ENCODE data around the gene TM4SF18. TPM values are rescaled to one million over a fixed set of nuclear protein-coding genes. Genes with fewer than 3 reads are reported as not detected.
A peak's percentile ranks its signal among the peaks of the same experiment; 100 is the strongest.

The TM4SF18 gene
- total and polyA plus RNA-seq, 4 experiments from 2014 or later = not detected

- Mint-ChIP-seq H3K4me3 (no peak overlapping the region), H3K4me1 (peaks cover 12 to 19% (median 13%) of the 10 kb centered on the region in 4 donors), H3K9me3 (no peaks in the 10 kb centered on the region), H3K36me3 (no peaks in the 10 kb centered on the region), H3K27ac (no peak overlapping the region), H3K27me3 (no peaks in the 10 kb centered on the region)
- Histone ChIP-seq H3K27ac (ENCODE audit: low read depth, low read length) (no peak overlapping the region), H3K9me3 (ENCODE audit: control insufficient read depth in 1 of 2, low read length in 2 of 2) (no peaks in the 10 kb centered on the region), H3K4me3 (ENCODE audit: low read length in 2 of 2) (no peak overlapping the region), H3K4me1 (ENCODE audit: insufficient read depth, low read length) (peaks cover 17% of the 10 kb centered on the region), H3K36me3 (ENCODE audit: insufficient read depth, low read length) (no peaks in the 10 kb centered on the region), H3K27me3 (ENCODE audit: insufficient read depth, low read length) (no peaks in the 10 kb centered on the region)
- ChIA-PET POLR2A (ENCODE audit: partially characterized antibody) (interaction anchor here (0.7 kb wide), 1 partner anchor 151 kb away, joined by 3 read pairs; the partner anchor contains the start of gene HPS3), CTCF (ENCODE audit: partially characterized antibody) (interaction anchor here (0.6 to 5.4 kb wide), 10 partner anchors 8 to 528 kb away, joined by 3 to 59 read pairs (median 3); no protein-coding TSS in a partner anchor)
- intact Hi-C loops (cut with micrococcal nuclease) = no loop called here
- DNase-seq = no peak
These were observed 52.6 kb downstream of the TM4SF18 start for GRCh38 chr3:149280671-149281349.

GRCh38 chr3:149278911-149279310, 54.5 kb downstream of the TM4SF18 start:
- Histone ChIP-seq H3K27ac (ENCODE audit: low read depth, low read length) (no peak overlapping the region), H3K4me1 (ENCODE audit: insufficient read depth, low read length) (peaks cover 17% of the 10 kb centered on the region), H3K36me3 (ENCODE audit: insufficient read depth, low read length) (no peaks in the 10 kb centered on the region), H3K27me3 (ENCODE audit: insufficient read depth, low read length) (no peaks in the 10 kb centered on the region), H3K4me3 (ENCODE audit: low read length in 2 of 2) (no peak overlapping the region), H3K9me3 (ENCODE audit: control insufficient read depth in 1 of 2, low read length in 2 of 2) (no peaks in the 10 kb centered on the region)
- Mint-ChIP-seq H3K27ac (no peak overlapping the region), H3K9me3 (no peaks in the 10 kb centered on the region), H3K36me3 (no peaks in the 10 kb centered on the region), H3K4me1 (peaks cover 12 to 19% (median 13%) of the 10 kb centered on the region in 4 donors), H3K4me3 (no peak overlapping the region), H3K27me3 (no peaks in the 10 kb centered on the region)
- POLR2A ChIA-PET (ENCODE audit: partially characterized antibody) = interaction anchor here (2.9 kb wide), 1 partner anchor 149 kb away, joined by 21 read pairs; the partner anchor contains the start of gene HPS3
- no peak for DNase-seq
- CTCF ChIA-PET (ENCODE audit: partially characterized antibody) = interaction anchor here (1.0 to 5.4 kb wide), 3 partner anchors 158 to 416 kb away, joined by 3 to 59 read pairs (median 4); no protein-coding TSS in a partner anchor
- intact Hi-C loops (cut with micrococcal nuclease) = no loop called here

GRCh38 chr3:149277331-149277813, 56.1 kb downstream of the TM4SF18 start:
- DNase-seq = peak in 4 of 5 donors; percentile 34 to 45 (median 44)
- Histone ChIP-seq H3K9me3 (ENCODE audit: control insufficient read depth in 1 of 2, low read length in 2 of 2) (no peaks in the 10 kb centered on the region), H3K4me1 (ENCODE audit: insufficient read depth, low read length) (peaks cover 17% of the 10 kb centered on the region), H3K27me3 (ENCODE audit: insufficient read depth, low read length) (no peaks in the 10 kb centered on the region), H3K4me3 (ENCODE audit: low read length in 2 of 2) (peak overlapping the region in 1 of 2 donors; percentile 8), H3K27ac (ENCODE audit: low read depth, low read length) (peak overlapping the region; percentile 32), H3K36me3 (ENCODE audit: insufficient read depth, low read length) (no peaks in the 10 kb centered on the region)
- no peaks in the 10 kb centered on the region for H3K27me3 Mint-ChIP-seq
- POLR2A ChIA-PET (ENCODE audit: partially characterized antibody) = interaction anchor here (1.0 to 2.9 kb wide), 5 partner anchors 131 to 1486 kb away, joined by 3 to 21 read pairs (median 6); partner anchors contain the start of genes GYG1, HPS3 and SIAH2
- intact Hi-C loops (cut with micrococcal nuclease) = no loop called here
- CTCF ChIA-PET (ENCODE audit: partially characterized antibody) = interaction anchor here (0.9 to 5.4 kb wide), 7 partner anchors 15 to 416 kb away, joined by 3 to 59 read pairs (median 3); partner anchors contain the start of gene HPS3
- peak overlapping the region; percentile 19 to 97 (median 94) for H3K27ac Mint-ChIP-seq
- peak overlapping the region; percentile 73 to 89 (median 82) for H3K4me3 Mint-ChIP-seq
- H3K36me3 Mint-ChIP-seq = no peaks in the 10 kb centered on the region
- peaks cover 13 to 19% (median 14%) of the 10 kb centered on the region in 4 donors for H3K4me1 Mint-ChIP-seq
- H3K9me3 Mint-ChIP-seq = no peaks in the 10 kb centered on the region

GRCh38 chr3:149276619-149277018, 56.8 kb downstream of the TM4SF18 start:
- Mint-ChIP-seq H3K27me3 (no peaks in the 10 kb centered on the region), H3K4me3 (no peak overlapping the region), H3K27ac (peak overlapping the region in 5 of 7 donors; percentile 86 to 97 (median 95)), H3K4me1 (peaks cover 13 to 19% (median 14%) of the 10 kb centered on the region in 4 donors), H3K36me3 (no peaks in the 10 kb centered on the region), H3K9me3 (no peaks in the 10 kb centered on the region)
- CTCF ChIA-PET (ENCODE audit: partially characterized antibody) = interaction anchor here (0.9 to 6.3 kb wide), 8 partner anchors 19 to 329 kb away, joined by 3 to 154 read pairs (median 15); partner anchors contain the start of gene HPS3
- intact Hi-C loops (cut with micrococcal nuclease) = no loop called here
- H3K4me3 ChIP-seq (ENCODE audit: low read length in 2 of 2) = no peak overlapping the region
- H3K9me3 ChIP-seq (ENCODE audit: control insufficient read depth in 1 of 2, low read length in 2 of 2) = no peaks in the 10 kb centered on the region
- no peaks in the 10 kb centered on the region for H3K36me3 ChIP-seq (ENCODE audit: insufficient read depth, low read length)
- POLR2A ChIA-PET (ENCODE audit: partially characterized antibody) = interaction anchor here (1.0 to 2.9 kb wide), 6 partner anchors 131 to 1487 kb away, joined by 3 to 21 read pairs (median 6); partner anchors contain the start of genes GYG1, HPS3 and SIAH2
- H3K27me3 ChIP-seq (ENCODE audit: insufficient read depth, low read length) = no peaks in the 10 kb centered on the region
- peaks cover 17% of the 10 kb centered on the region for H3K4me1 ChIP-seq (ENCODE audit: insufficient read depth, low read length)
- no peak overlapping the region for H3K27ac ChIP-seq (ENCODE audit: low read depth, low read length)
- no peak for DNase-seq

GRCh38 chr3:149274220-149274619, 59.2 kb downstream of the TM4SF18 start:
- Histone ChIP-seq H3K4me1 (ENCODE audit: insufficient read depth, low read length) (peaks cover 17% of the 10 kb centered on the region), H3K27me3 (ENCODE audit: insufficient read depth, low read length) (no peaks in the 10 kb centered on the region), H3K9me3 (ENCODE audit: control insufficient read depth in 1 of 2, low read length in 2 of 2) (no peaks in the 10 kb centered on the region), H3K36me3 (ENCODE audit: insufficient read depth, low read length) (no peaks in the 10 kb centered on the region), H3K4me3 (ENCODE audit: low read length in 2 of 2) (no peak overlapping the region), H3K27ac (ENCODE audit: low read depth, low read length) (no peak overlapping the region)
- DNase-seq = no peak
- Mint-ChIP-seq H3K36me3 (no peaks in the 10 kb centered on the region), H3K4me1 (peaks cover 13 to 19% (median 14%) of the 10 kb centered on the region in 4 donors), H3K9me3 (no peaks in the 10 kb centered on the region), H3K4me3 (no peak overlapping the region), H3K27me3 (no peaks in the 10 kb centered on the region), H3K27ac (no peak overlapping the region)
- POLR2A ChIA-PET (ENCODE audit: partially characterized antibody) = no interaction called here
- intact Hi-C loops (cut with micrococcal nuclease) = no loop called here
- CTCF ChIA-PET (ENCODE audit: partially characterized antibody) = interaction anchor here (1.0 to 6.3 kb wide), 7 partner anchors 14 to 412 kb away, joined by 3 to 154 read pairs (median 5); partner anchors contain the start of gene HPS3

GRCh38 chr3:149273096-149273751, 60.2 kb downstream of the TM4SF18 start:
- intact Hi-C loops (cut with micrococcal nuclease) = loop anchor here (1.0 kb wide), 4 partner anchors 153 to 412 kb away; no protein-coding TSS in a partner anchor
- peak in 4 of 5 donors; percentile 58 to 69 (median 62) for DNase-seq
- POLR2A ChIA-PET (ENCODE audit: partially characterized antibody) = interaction anchor here (1.9 kb wide), 1 partner anchor 144 kb away, joined by 6 read pairs; the partner anchor contains the start of gene HPS3
- Mint-ChIP-seq H3K36me3 (no peaks in the 10 kb centered on the region), H3K27ac (no peak overlapping the region), H3K27me3 (no peaks in the 10 kb centered on the region), H3K4me1 (peaks cover 13 to 15% (median 14%) of the 10 kb centered on the region in 4 donors), H3K4me3 (no peak overlapping the region), H3K9me3 (no peaks in the 10 kb centered on the region)
- Histone ChIP-seq H3K9me3 (ENCODE audit: control insufficient read depth in 1 of 2, low read length in 2 of 2) (no peaks in the 10 kb centered on the region), H3K4me3 (ENCODE audit: low read length in 2 of 2) (no peak overlapping the region), H3K4me1 (ENCODE audit: insufficient read depth, low read length) (peaks cover 17% of the 10 kb centered on the region), H3K27ac (ENCODE audit: low read depth, low read length) (no peak overlapping the region), H3K36me3 (ENCODE audit: insufficient read depth, low read length) (no peaks in the 10 kb centered on the region), H3K27me3 (ENCODE audit: insufficient read depth, low read length) (no peaks in the 10 kb centered on the region)
- CTCF ChIA-PET (ENCODE audit: partially characterized antibody) = interaction anchor here (0.9 to 6.3 kb wide), 8 partner anchors 9 to 318 kb away, joined by 3 to 154 read pairs (median 6); partner anchors contain the start of gene HPS3

Measured in CD4-positive, alpha-beta memory T cell (primary cell).